Naive thymus-derived CD4-positive, alpha-beta T cell (primary cell): ENCODE measurements around the gene PCDHGB3. TPM values are rescaled to one million over a fixed set of nuclear protein-coding genes. Genes with fewer than 3 reads are reported as not detected.

ENCODE experiments used
- ATAC-seq: fragments of 150-1000 bp; cut with Tn5 transposase; 2 replicates; pipeline ENCODE4 v1.10.0; 2021; ENCODE audit warnings: mild to moderate bottlenecking, moderate library complexity
- CTCF ChIA-PET: fragments of 350-600 bp; sonication (Branson Sonifier 250); formaldehyde crosslinking; loops from one replicate; lab custom pipeline; 2021; ENCODE audit warnings: antibody characterized with exemption; lab: Charles Lee
- POLR2A ChIA-PET: fragments of 350-600 bp; sonication (Branson Sonifier 250); formaldehyde crosslinking; loops from one replicate; lab custom pipeline; 2021; ENCODE audit warnings: antibody characterized with exemption, inconsistent platforms; lab: Charles Lee
- DNase-seq, 9 donors: peaks; one replicate each; pipeline versions ENCODE4 v3.0.0 to v3.0.0-alpha.2; 2020 to 2022; ENCODE audit warnings: mixed read lengths in 1 of 9
- H3K27ac ChIP-seq: one replicate; pipeline ENCODE4 v1.7.0; 2013; ENCODE audit warnings: mild to moderate bottlenecking, low read depth, low read length, moderate library complexity
- H3K27me3 ChIP-seq, 2 donors: one replicate each; pipeline ENCODE4 v1.7.0; 2013; ENCODE audit warnings: low read length in 2 of 2, mild to moderate bottlenecking in 2 of 2, moderate library complexity in 2 of 2; ENCODE audit not compliant: control insufficient read depth in 2 of 2, insufficient read depth in 2 of 2
- H3K36me3 ChIP-seq, 3 experiments: 1 replicate in 2 of 3; 2 replicates in 1 of 3; pipeline ENCODE4 v1.7.0; 2013; ENCODE audit warnings: low read length in 3 of 3, mild to moderate bottlenecking in 3 of 3, moderate library complexity in 1 of 3; ENCODE audit not compliant: insufficient read depth in 3 of 3, control insufficient read depth in 2 of 3
- H3K4me1 ChIP-seq, 2 donors: one replicate each; pipeline ENCODE4 v1.7.0; 2013; ENCODE audit warnings: low read length in 2 of 2, mild to moderate bottlenecking in 2 of 2, moderate library complexity in 1 of 2; ENCODE audit not compliant: control insufficient read depth in 2 of 2, insufficient read depth in 2 of 2
- H3K4me3 ChIP-seq: 2 replicates; pipeline ENCODE4 v1.7.0; 2013; ENCODE audit warnings: mild to moderate bottlenecking, low read length
- H3K9me3 ChIP-seq, 3 experiments: 1 replicate in 2 of 3; 2 replicates in 1 of 3; pipeline ENCODE4 v1.7.0; 2013; ENCODE audit warnings: low read length in 3 of 3; ENCODE audit not compliant: control insufficient read depth in 2 of 3
- H3K27ac Mint-ChIP-seq, 9 donors: one replicate each; pipeline ENCODE4 v1.8.0; 2020 to 2022; ENCODE audit warnings: mixed read lengths in 9 of 9, mild to moderate bottlenecking in 8 of 9, moderate library complexity in 5 of 9, inconsistent platforms in 2 of 9
- H3K27me3 Mint-ChIP-seq, 5 donors: one replicate each; pipeline ENCODE4 v1.8.0; 2021 to 2022; ENCODE audit warnings: mixed read lengths in 5 of 5, mild to moderate bottlenecking in 1 of 5
- H3K36me3 Mint-ChIP-seq, 5 donors: one replicate each; pipeline ENCODE4 v1.8.0; 2020 to 2022; ENCODE audit warnings: mixed read lengths in 5 of 5, mild to moderate bottlenecking in 3 of 5, inconsistent platforms in 1 of 5
- H3K4me1 Mint-ChIP-seq, 7 donors: one replicate each; pipeline ENCODE4 v1.8.0; 2020 to 2022; ENCODE audit warnings: mixed read lengths in 7 of 7, mild to moderate bottlenecking in 3 of 7, inconsistent platforms in 1 of 7
- H3K4me3 Mint-ChIP-seq, 10 donors: one replicate each; pipeline ENCODE4 v1.8.0; 2020 to 2022; ENCODE audit warnings: mild to moderate bottlenecking in 10 of 10, mixed read lengths in 10 of 10, moderate library complexity in 6 of 10, inconsistent platforms in 2 of 10
- H3K9me3 Mint-ChIP-seq, 11 donors: one replicate each; pipeline ENCODE4 v1.8.0; 2020 to 2022; ENCODE audit warnings: mixed read lengths in 11 of 11, mild to moderate bottlenecking in 4 of 11, inconsistent platforms in 1 of 11, moderate library complexity in 1 of 11
- intact Hi-C, 2 donors: fragments of 100-400 bp; cut with micrococcal nuclease; formaldehyde crosslinking; loops; one replicate each; pipeline ENCODE4 v1.15.1; 2023
- polyA plus RNA-seq, 2 donors: library from polyadenylated mRNA; unstranded; fragments of 300-500 nt; fragmentation: Illumina TruSeq; gene quantifications; one replicate each; pipeline ENCODE4 v1.2.3, GENCODE V29; 2021
- total RNA-seq, 6 experiments: library from RNA in 5 of 6; stranded (reverse) in 5 of 6; gene quantifications; 1 replicate in 5 of 6; 2 replicates in 1 of 6; pipeline ENCODE4 v1.2.3 and lab custom pipeline; 2021 to 2026

The PCDHGB3 gene
- total and polyA plus RNA-seq, 7 experiments from 2014 or later = 0.13 to 0.59 (median 0.39) TPM; not detected in 1

DNA sequence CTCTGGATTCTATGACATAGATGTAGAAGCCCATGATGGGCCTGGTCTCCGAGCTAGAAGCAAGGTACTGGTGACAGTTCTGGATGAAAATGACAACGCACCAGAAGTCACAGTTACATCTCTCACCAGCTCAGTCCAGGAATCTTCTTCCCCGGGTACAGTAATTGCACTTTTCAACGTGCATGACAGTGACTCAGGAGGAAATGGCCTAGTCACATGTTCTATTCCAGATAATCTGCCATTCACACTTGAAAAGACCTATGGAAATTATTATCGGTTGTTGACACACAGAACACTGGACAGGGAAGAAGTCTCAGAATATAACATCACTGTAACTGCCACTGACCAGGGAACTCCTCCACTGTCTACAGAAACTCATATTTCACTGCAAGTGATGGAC lies 13.9 kb upstream of the PCDHGB3 start:
- H3K4me3 Mint-ChIP-seq = peak overlapping the region in 2 of 10 donors; percentile 27 to 53
- H3K36me3 Mint-ChIP-seq = peaks cover 0 to 31% (median 11%) of the 10 kb centered on the region in 5 donors
- Histone ChIP-seq H3K4me3 (no peak overlapping the region), H3K4me1 (no peaks in the 10 kb centered on the region), H3K27me3 (peaks cover 0 to 7% of the 10 kb centered on the region in 2 donors), H3K27ac (no peak overlapping the region), H3K9me3 (peaks cover 0 to 52% (median 0%) of the 10 kb centered on the region in 3 experiments), H3K36me3 (no peaks in the 10 kb centered on the region)
- H3K9me3 Mint-ChIP-seq = peaks cover 8 to 91% (median 49%) of the 10 kb centered on the region in 11 donors
- POLR2A ChIA-PET = interaction anchor here (1.2 kb wide), 1 partner anchor 36 kb away, joined by 5 read pairs; the partner anchor contains the start of gene TAF7
- peaks cover 31 to 90% (median 81%) of the 10 kb centered on the region in 5 donors for H3K27me3 Mint-ChIP-seq
- DNase-seq (no peak), ATAC-seq (no peak)
- peaks cover 0 to 5% (median 2%) of the 10 kb centered on the region in 7 donors for H3K4me1 Mint-ChIP-seq
- intact Hi-C loops = loop anchor here in 1 of 2 donors (5.0 kb wide), 1 partner anchor 156 kb away; no protein-coding TSS in a partner anchor
- CTCF ChIA-PET = no interaction called here
- H3K27ac Mint-ChIP-seq = no peak overlapping the region

DNA sequence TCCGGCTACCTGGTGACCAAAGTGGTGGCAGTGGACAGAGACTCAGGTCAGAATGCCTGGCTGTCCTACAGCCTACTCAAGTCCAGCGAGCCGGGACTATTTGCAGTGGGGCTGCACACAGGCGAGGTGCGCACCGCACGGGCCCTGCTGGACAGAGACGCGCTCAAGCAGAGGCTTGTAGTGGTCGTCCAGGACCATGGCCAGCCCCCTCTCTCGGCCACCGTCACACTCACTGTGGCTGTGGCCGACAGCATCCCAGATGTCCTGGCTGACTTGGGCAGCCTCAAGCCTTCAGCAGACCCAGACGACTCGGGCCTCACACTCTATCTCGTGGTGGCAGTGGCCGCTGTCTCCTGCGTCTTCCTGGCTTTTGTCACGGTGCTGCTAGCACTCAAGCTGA lies 13.1 kb upstream of the PCDHGB3 start:
- Mint-ChIP-seq H3K9me3 (peaks cover 8 to 91% (median 50%) of the 10 kb centered on the region in 11 donors), H3K4me1 (peaks cover 0 to 5% (median 2%) of the 10 kb centered on the region in 7 donors), H3K27me3 (peaks cover 35 to 90% (median 81%) of the 10 kb centered on the region in 5 donors), H3K27ac (no peak overlapping the region), H3K4me3 (no peak overlapping the region), H3K36me3 (peaks cover 0 to 33% (median 14%) of the 10 kb centered on the region in 5 donors)
- DNase-seq (no peak), ATAC-seq (no peak)
- Histone ChIP-seq H3K27me3 (peaks cover 0 to 7% of the 10 kb centered on the region in 2 donors), H3K4me3 (no peak overlapping the region), H3K9me3 (peaks cover 0 to 52% (median 0%) of the 10 kb centered on the region in 3 experiments), H3K36me3 (no peaks in the 10 kb centered on the region), H3K27ac (no peak overlapping the region), H3K4me1 (no peaks in the 10 kb centered on the region)
- intact Hi-C loops = loop anchor here in 1 of 2 donors (5.0 kb wide), 1 partner anchor 155 kb away; no protein-coding TSS in a partner anchor
- ChIA-PET POLR2A (no interaction called here), CTCF (no interaction called here)

DNA sequence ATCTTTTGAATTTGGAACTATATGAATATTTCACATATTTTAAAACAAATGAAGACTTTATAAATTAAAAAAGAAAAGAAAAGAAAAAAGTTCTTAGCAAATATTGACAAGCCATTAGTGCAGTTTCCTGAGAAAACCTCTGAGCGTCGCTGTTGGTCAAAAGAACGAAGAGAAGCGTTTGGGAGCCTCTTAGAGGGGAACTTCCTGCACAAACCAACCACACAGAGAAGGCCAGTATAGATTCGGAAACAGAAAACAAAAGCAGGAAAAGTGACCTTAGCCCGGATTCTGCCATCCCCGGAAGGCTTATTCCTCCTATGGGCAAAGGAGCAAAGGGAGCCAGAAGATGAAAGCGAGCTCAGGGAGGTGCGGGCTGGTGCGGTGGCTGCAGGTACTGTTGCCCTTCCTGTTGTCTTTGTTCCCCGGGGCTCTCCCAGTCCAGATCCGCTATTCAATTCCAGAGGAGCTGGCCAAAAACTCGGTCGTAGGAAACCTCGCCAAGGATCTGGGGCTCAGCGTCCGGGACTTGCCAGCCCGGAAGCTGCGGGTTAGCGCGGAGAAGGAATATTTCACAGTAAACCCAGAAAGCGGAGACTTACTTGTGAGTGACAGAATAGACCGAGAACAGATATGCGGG lies 10.1 kb upstream of the PCDHGB3 start, which contains the start of gene PCDHGB2:
PCDHGB2 (plus strand) TSS at position 205 of the 637 bp plus-strand sequence; CDS start at position 347, 142 bp downstream.
- H3K27ac ChIP-seq = no peak within 1 kb of the TSS
- no peaks in the 10 kb centered on the region for H3K36me3 ChIP-seq
- Mint-ChIP-seq H3K27me3 (peaks cover 37 to 90% (median 87%) of the 10 kb centered on the region in 5 donors), H3K4me3 (peak within 1 kb of the TSS; percentile 33 to 87 (median 78)), H3K36me3 (peaks cover 6 to 36% (median 18%) of the 10 kb centered on the region in 5 donors), H3K9me3 (peaks cover 20 to 92% (median 59%) of the 10 kb centered on the region in 11 donors), H3K4me1 (peaks cover 0 to 6% (median 3%) of the 10 kb centered on the region in 7 donors), H3K27ac (peak within 1 kb of the TSS in 3 of 9 donors; percentile 48 to 57 (median 56))
- POLR2A ChIA-PET = no interaction called here
- CTCF ChIA-PET = no interaction called here
- peaks cover 0 to 62% (median 0%) of the 10 kb centered on the region in 3 experiments for H3K9me3 ChIP-seq
- peak within 1 kb of the TSS; percentile 43 for H3K4me3 ChIP-seq
- ATAC-seq = peak; percentile 54
- peaks cover 5 to 19% of the 10 kb centered on the region in 2 donors for H3K27me3 ChIP-seq
- peak in 1 of 9 donors; percentile 22 for DNase-seq
- intact Hi-C loops = loop anchor here in 1 of 2 donors (1.0 to 10.0 kb wide), 6 partner anchors 57 to 205 kb away; partner anchors contain the start of gene PCDHGB7
- no peaks in the 10 kb centered on the region for H3K4me1 ChIP-seq

DNA sequence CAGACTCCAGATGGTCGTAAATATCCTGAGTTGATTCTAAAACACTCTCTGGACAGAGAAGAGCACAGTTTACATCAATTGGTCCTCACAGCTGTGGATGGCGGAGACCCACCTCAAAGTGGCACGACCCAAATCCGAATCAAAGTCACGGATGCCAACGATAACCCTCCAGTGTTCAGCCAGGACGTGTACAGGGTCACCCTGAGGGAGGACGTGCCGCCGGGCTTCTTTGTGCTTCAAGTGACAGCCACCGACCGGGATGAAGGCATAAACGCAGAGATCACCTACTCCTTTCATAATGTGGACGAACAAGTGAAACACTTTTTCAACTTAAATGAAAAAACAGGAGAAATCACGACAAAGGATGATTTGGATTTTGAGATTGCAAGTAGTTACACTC lies 9.4 kb upstream of the PCDHGB3 start:
- Histone ChIP-seq H3K27me3 (peaks cover 5 to 24% of the 10 kb centered on the region in 2 donors), H3K9me3 (peaks cover 0 to 62% (median 0%) of the 10 kb centered on the region in 3 experiments), H3K36me3 (no peaks in the 10 kb centered on the region), H3K27ac (no peak overlapping the region), H3K4me1 (no peaks in the 10 kb centered on the region), H3K4me3 (peak overlapping the region; percentile 43)
- Mint-ChIP-seq H3K27me3 (peaks cover 45 to 90% (median 88%) of the 10 kb centered on the region in 5 donors), H3K4me3 (peak overlapping the region in 3 of 10 donors; percentile 9 to 87 (median 81)), H3K9me3 (peaks cover 20 to 92% (median 63%) of the 10 kb centered on the region in 11 donors), H3K36me3 (peaks cover 8 to 39% (median 22%) of the 10 kb centered on the region in 5 donors), H3K4me1 (peaks cover 0 to 6% (median 3%) of the 10 kb centered on the region in 7 donors), H3K27ac (peak overlapping the region in 1 of 9 donors; percentile 57)
- ChIA-PET POLR2A (no interaction called here), CTCF (no interaction called here)
- ATAC-seq (no peak), DNase-seq (no peak)
- intact Hi-C loops = loop anchor here in 1 of 2 donors (5.0 to 10.0 kb wide), 2 partner anchors 57 to 126 kb away; partner anchors contain the start of gene PCDHGB7

DNA sequence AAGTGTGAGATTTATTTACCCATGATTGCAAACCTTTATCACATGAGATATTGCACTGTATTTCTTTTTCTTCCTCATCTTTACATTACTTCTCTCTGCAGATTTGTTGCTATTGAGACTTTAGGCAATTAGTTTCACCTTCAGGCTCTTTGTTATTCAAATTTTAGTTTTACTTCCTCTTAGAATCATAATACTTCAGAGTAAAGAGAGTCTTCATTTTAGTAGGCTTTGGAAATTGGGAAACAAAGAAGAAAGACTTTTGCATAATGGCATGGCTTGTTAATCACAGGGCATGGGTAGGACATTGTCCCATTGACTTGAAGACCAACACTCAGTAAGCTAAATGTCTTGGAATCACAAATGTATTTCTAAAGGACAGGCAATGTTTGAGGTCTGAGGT lies 7.3 kb upstream of the PCDHGB3 start:
- H3K27me3 ChIP-seq = peaks cover 5 to 27% of the 10 kb centered on the region in 2 donors
- H3K36me3 ChIP-seq = no peaks in the 10 kb centered on the region

DNA sequence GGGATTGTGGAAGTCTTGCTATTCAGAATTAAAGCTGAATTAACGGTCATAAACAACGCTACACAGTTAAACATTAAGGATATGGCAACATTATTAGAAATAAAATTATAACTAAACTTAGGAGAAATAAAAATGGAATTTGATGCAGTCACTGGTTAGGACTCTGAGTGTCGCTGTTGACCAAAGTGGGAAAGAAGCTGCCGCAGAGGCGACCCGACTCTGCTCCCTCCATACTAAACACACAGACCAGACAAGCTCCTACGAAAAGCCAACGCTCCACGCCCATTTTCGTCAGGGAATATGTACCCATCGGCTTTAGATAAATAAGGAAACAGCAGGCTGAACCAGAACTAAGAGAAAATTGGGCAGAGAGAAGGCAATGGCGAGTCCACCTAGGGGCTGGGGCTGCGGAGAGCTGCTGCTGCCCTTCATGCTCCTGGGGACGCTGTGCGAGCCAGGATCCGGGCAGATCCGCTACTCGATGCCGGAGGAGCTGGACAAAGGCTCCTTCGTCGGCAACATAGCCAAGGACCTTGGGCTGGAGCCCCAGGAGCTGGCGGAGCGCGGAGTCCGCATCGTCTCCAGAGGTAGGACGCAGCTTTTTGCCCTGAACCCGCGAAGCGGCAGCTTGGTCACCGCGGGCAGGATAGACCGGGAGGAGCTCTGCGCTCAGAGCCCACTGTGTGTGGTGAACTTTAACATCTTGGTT lies 5.9 kb upstream of the PCDHGB3 start, which contains the start of gene PCDHGA5:
PCDHGA5 (plus strand) TSS at position 211 of the 709 bp plus-strand sequence; CDS start at position 380, 169 bp downstream.
- peak within 1 kb of the TSS in 2 of 9 donors; percentile 23 to 74 for H3K27ac Mint-ChIP-seq
- H3K4me3 Mint-ChIP-seq = peak within 1 kb of the TSS in 2 of 10 donors; percentile 9 to 21
- H3K4me3 ChIP-seq = no peak within 1 kb of the TSS
- H3K36me3 Mint-ChIP-seq = peaks cover 8 to 37% (median 19%) of the 10 kb centered on the region in 5 donors
- DNase-seq = no peak
- H3K27me3 ChIP-seq = peaks cover 5 to 32% of the 10 kb centered on the region in 2 donors
- peaks cover 12 to 93% (median 64%) of the 10 kb centered on the region in 11 donors for H3K9me3 Mint-ChIP-seq
- intact Hi-C loops = loop anchor here in 1 of 2 donors (5.0 to 10.0 kb wide), 2 partner anchors 53 to 129 kb away; partner anchors contain the start of gene PCDHGB7
- H3K4me1 ChIP-seq = no peaks in the 10 kb centered on the region
- CTCF ChIA-PET = no interaction called here
- peaks cover 0 to 6% (median 3%) of the 10 kb centered on the region in 7 donors for H3K4me1 Mint-ChIP-seq
- POLR2A ChIA-PET = no interaction called here
- H3K27ac ChIP-seq = no peak within 1 kb of the TSS
- H3K27me3 Mint-ChIP-seq = peaks cover 52 to 91% (median 84%) of the 10 kb centered on the region in 5 donors
- no peak for ATAC-seq
- no peaks in the 10 kb centered on the region for H3K36me3 ChIP-seq
- H3K9me3 ChIP-seq = peaks cover 0 to 54% (median 0%) of the 10 kb centered on the region in 3 experiments

More for the DNA sequence above, 7.3 kb upstream of the PCDHGB3 start:
- H3K4me3 Mint-ChIP-seq = peak overlapping the region in 2 of 10 donors; percentile 2 to 13
- Histone ChIP-seq H3K4me1 (no peaks in the 10 kb centered on the region), H3K9me3 (peaks cover 0 to 54% (median 0%) of the 10 kb centered on the region in 3 experiments), H3K27ac (no peak overlapping the region), H3K4me3 (no peak overlapping the region)
- ChIA-PET POLR2A (no interaction called here), CTCF (interaction anchor here (0.5 kb wide), 1 partner anchor 47 kb away, joined by 7 read pairs; no protein-coding TSS in a partner anchor)
- H3K27me3 Mint-ChIP-seq = peaks cover 48 to 88% (median 83%) of the 10 kb centered on the region in 5 donors
- H3K9me3 Mint-ChIP-seq = peaks cover 16 to 89% (median 66%) of the 10 kb centered on the region in 11 donors
- intact Hi-C loops = loop anchor here in 1 of 2 donors (5.0 to 10.0 kb wide), 2 partner anchors 55 to 128 kb away; partner anchors contain the start of gene PCDHGB7
- H3K4me1 Mint-ChIP-seq = peaks cover 0 to 6% (median 3%) of the 10 kb centered on the region in 7 donors
- H3K27ac Mint-ChIP-seq = peak overlapping the region in 2 of 9 donors; percentile 22 to 70
- DNase-seq (no peak), ATAC-seq (no peak)
- peaks cover 8 to 42% (median 19%) of the 10 kb centered on the region in 5 donors for H3K36me3 Mint-ChIP-seq
